Measurements from ENCODE around the gene LAYN. TPM values are rescaled to one million over a fixed set of nuclear protein-coding genes. Genes with fewer than 3 reads are reported as not detected.

LAYN gene
- total and polyA plus RNA-seq, 9 of the 15 experiments (the other 6 are each of a cell fraction or from before 2014, with no cell fraction given): not detected

DNA sequence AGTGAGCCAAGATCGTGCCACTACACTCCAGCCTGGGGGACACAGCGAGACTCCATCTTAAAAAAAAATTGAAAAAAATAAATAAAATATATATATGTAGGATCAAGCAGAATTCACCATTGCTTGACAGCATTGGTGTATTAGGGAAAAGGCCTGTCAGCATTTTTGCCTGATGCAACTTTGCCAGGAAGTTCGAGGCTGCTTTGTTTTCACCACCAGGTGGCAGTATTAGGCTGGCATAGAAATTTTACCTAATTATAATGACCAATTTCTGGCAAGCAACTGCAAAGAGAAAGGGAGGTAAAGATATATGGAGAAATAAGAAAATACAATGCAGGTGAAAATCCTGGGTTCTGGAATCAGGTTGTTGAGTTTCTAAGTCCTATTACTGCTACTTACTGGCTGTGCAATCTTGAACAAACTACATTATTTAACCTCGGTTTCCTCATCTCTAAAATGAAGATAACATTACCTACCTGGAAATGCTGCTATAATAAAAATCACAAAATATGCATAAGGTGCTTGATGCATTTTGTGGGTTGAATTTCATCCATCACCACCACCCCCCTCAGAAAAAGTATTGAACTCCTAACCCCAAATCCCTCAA, 24.7 kb downstream of the LAYN start (continued):
- TF ChIP-seq GATAD2B (IDR thresholded peaks at IDR 0.05; ENCODE audit: borderline replicate concordance): 0 out of 2 replicates have a peak, but pooled peaks have one; percentile 21
- no peak for TF ChIP-seq GATA2 (CRISPR knock-in tag; IDR thresholded peaks at IDR 0.05)
- 0 out of 2 replicates have a peak, but pooled peaks have one; percentile 17 for TF ChIP-seq EP300 (IDR thresholded peaks at IDR 0.05; ENCODE audit: low read length)
- no peak for TF ChIP-seq SP2 (IDR thresholded peaks at IDR 0.05; ENCODE audit: extremely low read depth, low read depth, low read length, poor library complexity, severe bottlenecking)
- TF ChIP-seq, protein P1, sequence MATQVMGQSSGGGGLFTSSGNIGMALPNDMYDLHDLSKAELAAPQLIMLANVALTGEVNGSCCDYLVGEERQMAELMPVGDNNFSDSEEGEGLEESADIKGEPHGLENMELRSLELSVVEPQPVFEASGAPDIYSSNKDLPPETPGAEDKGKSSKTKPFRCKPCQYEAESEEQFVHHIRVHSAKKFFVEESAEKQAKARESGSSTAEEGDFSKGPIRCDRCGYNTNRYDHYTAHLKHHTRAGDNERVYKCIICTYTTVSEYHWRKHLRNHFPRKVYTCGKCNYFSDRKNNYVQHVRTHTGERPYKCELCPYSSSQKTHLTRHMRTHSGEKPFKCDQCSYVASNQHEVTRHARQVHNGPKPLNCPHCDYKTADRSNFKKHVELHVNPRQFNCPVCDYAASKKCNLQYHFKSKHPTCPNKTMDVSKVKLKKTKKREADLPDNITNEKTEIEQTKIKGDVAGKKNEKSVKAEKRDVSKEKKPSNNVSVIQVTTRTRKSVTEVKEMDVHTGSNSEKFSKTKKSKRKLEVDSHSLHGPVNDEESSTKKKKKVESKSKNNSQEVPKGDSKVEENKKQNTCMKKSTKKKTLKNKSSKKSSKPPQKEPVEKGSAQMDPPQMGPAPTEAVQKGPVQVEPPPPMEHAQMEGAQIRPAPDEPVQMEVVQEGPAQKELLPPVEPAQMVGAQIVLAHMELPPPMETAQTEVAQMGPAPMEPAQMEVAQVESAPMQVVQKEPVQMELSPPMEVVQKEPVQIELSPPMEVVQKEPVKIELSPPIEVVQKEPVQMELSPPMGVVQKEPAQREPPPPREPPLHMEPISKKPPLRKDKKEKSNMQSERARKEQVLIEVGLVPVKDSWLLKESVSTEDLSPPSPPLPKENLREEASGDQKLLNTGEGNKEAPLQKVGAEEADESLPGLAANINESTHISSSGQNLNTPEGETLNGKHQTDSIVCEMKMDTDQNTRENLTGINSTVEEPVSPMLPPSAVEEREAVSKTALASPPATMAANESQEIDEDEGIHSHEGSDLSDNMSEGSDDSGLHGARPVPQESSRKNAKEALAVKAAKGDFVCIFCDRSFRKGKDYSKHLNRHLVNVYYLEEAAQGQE (IDR thresholded peaks at IDR 0.05; ENCODE audit: borderline replicate concordance): peak; percentile 59; the same call in 1 of the 2 replicates
- TF ChIP-seq, protein P1 (CRISPR knock-in tag; IDR thresholded peaks at IDR 0.05; ENCODE audit: low read depth): no peak
- TF ChIP-seq, protein P2, sequence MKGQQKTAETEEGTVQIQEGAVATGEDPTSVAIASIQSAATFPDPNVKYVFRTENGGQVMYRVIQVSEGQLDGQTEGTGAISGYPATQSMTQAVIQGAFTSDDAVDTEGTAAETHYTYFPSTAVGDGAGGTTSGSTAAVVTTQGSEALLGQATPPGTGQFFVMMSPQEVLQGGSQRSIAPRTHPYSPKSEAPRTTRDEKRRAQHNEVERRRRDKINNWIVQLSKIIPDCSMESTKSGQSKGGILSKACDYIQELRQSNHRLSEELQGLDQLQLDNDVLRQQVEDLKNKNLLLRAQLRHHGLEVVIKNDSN (CRISPR knock-in tag; IDR thresholded peaks at IDR 0.05): no peak
- TF ChIP-seq TRIM24 (IDR thresholded peaks at IDR 0.05): 0 out of 4 replicates have a peak, but pooled peaks of 1 of the 2 experiments have one; percentile 9
- TF ChIP-seq, protein P3, sequence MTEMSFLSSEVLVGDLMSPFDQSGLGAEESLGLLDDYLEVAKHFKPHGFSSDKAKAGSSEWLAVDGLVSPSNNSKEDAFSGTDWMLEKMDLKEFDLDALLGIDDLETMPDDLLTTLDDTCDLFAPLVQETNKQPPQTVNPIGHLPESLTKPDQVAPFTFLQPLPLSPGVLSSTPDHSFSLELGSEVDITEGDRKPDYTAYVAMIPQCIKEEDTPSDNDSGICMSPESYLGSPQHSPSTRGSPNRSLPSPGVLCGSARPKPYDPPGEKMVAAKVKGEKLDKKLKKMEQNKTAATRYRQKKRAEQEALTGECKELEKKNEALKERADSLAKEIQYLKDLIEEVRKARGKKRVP (CRISPR knock-in tag; IDR thresholded peaks at IDR 0.05): peak; percentile 80
- TF ChIP-seq RAD21 (CRISPR knock-in tag; conservative IDR thresholded peaks at IDR 0.05 in 1 of 2, IDR thresholded peaks at IDR 0.05 in 1 of 2): peak; percentile 82 to 86
- TF ChIP-seq, protein P4, sequence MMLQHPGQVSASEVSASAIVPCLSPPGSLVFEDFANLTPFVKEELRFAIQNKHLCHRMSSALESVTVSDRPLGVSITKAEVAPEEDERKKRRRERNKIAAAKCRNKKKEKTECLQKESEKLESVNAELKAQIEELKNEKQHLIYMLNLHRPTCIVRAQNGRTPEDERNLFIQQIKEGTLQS (IDR thresholded peaks at IDR 0.05): peak; percentile 67
- TF ChIP-seq, protein P4 (CRISPR knock-in tag; conservative IDR thresholded peaks at IDR 0.05): no peak
- TF ChIP-seq, protein P5, sequence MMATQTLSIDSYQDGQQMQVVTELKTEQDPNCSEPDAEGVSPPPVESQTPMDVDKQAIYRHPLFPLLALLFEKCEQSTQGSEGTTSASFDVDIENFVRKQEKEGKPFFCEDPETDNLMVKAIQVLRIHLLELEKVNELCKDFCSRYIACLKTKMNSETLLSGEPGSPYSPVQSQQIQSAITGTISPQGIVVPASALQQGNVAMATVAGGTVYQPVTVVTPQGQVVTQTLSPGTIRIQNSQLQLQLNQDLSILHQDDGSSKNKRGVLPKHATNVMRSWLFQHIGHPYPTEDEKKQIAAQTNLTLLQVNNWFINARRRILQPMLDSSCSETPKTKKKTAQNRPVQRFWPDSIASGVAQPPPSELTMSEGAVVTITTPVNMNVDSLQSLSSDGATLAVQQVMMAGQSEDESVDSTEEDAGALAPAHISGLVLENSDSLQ (IDR thresholded peaks at IDR 0.05): peak; percentile 45

Data from K562 (cell line).